H1 (cell line): ENCODE results near the gene CRYBA4. TPM values are rescaled to one million over a fixed set of nuclear protein-coding genes. Genes with fewer than 3 reads are reported as not detected.

Experiments used
- SIN3A ChIP-seq, 2 experiments: IDR thresholded peaks in 1 of 2; conservative IDR thresholded peaks in 1 of 2; 2 replicates each; pipeline ENCODE4 v1.6.1; 2011 to 2012; ENCODE audit warnings: low read length in 2 of 2, improper control_type of control experiment in 1 of 2, low read depth in 1 of 2, mild to moderate bottlenecking in 1 of 2
- polyA plus RNA-seq, 7 experiments: library from polyadenylated mRNA; depleted of rRNA in 3 of 7; stranded (reverse) in 5 of 7; unstranded in 2 of 7; fragments of >200 nt in 5 of 7; fragments of 200-250 nt in 2 of 7; gene quantifications; 1 replicate in 5 of 7; 2 replicates in 1 of 7; 4 replicates in 1 of 7; pipeline versions ENCODE4 v1.2.1 to v1.2.3, GENCODE V29; 2011 to 2013; ENCODE audit warnings: missing spikeins in 2 of 7, mixed read lengths in 2 of 7
- total RNA-seq: library from RNA; stranded (reverse); fragmentation: NEBNext Ultra II Directional; extraction: Animal tissue kit (Norgen Biotek cat#: 25700); gene quantifications from 2 replicates; pipeline ENCODE4 v1.2.1, GENCODE V29; 2021

The CRYBA4 gene
- total and polyA plus RNA-seq, 2 of the 8 experiments (the other 6 are each of a cell fraction or from before 2014, with no cell fraction given) = 0.67 to 3.1 TPM

DNA sequence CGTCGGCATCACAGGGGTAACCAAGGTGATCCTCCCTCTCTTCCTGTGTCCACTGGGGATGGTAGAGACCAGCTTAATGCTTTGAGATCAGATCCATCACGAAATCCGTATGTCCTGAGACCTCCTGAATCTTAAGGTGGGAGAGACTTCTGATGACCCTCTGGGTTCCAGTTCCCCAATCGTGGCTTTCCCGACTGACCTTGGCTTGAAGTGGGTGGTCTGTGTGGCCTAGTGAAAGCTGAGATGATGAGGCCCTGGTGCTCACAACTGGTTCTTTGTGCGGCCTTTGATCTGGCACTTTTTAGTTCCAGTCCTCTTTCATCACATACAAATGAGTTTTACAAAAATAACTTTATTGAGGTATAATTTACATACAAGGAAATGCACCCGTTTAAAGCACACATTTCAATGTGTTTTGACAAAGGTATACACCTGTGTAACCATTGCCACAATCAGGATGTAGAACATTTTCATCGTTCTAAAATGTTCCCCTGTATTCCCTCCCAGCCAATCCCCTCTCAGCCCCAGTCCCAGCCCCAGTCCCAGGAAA lies 41.7 kb downstream of the CRYBA4 start (continued):
- TF ChIP-seq SIN3A (conservative IDR thresholded peaks at IDR 0.05 in 1 of 2, IDR thresholded peaks at IDR 0.05 in 1 of 2; ENCODE audit: low read depth in 1 of 2, low read length in 2 of 2) = no peak
- TF ChIP-seq, all 59 proteins: peak for 0
